ENCODE measurements around the gene VCP.

VCP gene
- total RNA-seq, result 392 reads per million, percentile 97 among the genes with 10 or more reads in this experiment

DNA sequence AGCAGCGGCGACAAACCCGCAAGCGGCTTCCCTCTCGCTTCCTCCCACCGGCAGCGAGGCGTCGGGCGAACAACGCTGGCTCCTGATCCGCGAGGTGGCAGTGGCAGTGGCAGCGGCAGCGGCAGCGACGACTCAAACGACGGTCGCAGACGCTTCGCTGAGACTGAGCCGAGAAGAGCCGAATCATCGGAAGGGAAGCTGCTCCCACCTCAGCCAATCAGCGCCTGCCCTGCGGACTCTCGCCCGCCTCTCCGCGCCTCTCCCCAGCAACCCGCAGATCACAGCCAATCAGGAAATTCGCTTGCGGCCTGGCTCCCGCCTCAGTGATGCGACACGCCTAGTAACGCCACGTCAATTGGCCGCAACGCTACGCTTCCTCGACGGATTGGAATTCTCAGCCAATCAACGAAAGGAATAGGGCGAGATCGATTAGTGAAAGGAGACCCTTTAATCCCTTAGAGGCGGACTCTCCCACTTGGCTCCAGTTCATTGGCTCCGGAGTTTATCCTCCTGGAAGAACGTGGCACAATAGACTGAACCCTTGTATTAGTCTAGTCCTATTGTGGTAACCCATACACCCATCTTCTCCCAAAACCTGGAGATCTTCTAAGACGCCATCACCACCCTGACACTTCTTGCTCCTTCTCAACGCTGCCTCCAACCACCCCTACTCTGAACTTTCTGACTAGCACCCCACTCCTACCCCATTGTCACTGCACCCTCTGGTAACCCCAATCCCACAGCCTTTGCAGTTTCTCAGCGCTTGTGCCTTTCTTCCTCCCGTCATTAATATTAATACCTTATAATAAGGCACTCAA lies at the start of gene VCP:
Gene VCP, minus strand, starts transcription at position 165 of the 818 bp plus-strand sequence. CDS start 272 bp downstream, outside the sequence.
- DNase-seq, result peak; percentile 97

DNA sequence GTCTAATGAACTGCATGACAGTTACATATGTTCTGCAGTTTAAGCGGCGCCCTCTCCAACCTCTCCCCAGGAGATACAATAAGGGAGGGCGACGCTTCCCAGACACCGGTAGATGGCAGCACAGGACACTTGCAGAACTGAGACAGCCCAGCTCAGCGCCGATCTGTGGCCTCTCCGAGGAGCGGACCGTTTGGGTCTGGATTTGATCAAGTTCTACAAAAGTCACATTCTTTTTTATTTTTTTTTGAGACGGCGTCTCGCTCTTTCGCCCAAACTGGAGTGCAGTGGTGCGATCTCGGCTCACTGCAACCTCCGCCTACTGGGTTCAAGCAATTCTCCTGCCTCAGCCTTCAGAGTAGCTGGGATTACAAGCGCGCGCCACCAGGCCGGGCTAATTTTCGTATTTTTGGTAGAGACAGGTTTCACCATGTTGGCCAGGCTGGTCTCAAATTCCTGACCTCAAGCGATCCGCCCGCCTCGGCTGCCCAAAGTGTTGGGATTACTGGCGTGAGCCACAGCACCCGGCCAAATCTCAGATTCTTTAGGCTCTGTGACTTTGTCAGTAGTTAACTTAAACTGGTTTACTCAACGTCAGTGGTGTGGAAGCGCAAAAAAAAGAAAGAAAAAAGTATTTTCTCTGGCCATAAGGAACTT lies 44.6 kb upstream of the VCP start:
- DNase-seq, result peak; percentile 90

DNA sequence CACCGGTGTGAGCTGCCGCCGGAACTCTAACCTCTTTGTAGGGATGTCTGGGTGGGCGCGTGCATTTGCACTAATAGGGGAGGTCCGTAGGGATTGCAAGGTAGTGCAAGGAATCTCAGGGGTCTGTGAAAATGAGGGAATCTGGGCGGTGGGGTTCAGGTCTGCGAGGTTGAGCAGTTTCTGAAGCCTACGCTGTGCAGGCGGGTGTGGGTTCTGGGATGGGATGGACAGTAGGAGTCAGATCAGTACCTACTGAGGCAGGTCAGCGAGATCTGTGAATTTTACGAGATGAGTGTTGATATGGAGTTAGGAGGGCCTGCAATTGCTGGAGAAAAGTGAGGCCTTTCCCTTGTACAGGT lies 44.1 kb upstream of the VCP start:
- no peak for DNase-seq

DNA sequence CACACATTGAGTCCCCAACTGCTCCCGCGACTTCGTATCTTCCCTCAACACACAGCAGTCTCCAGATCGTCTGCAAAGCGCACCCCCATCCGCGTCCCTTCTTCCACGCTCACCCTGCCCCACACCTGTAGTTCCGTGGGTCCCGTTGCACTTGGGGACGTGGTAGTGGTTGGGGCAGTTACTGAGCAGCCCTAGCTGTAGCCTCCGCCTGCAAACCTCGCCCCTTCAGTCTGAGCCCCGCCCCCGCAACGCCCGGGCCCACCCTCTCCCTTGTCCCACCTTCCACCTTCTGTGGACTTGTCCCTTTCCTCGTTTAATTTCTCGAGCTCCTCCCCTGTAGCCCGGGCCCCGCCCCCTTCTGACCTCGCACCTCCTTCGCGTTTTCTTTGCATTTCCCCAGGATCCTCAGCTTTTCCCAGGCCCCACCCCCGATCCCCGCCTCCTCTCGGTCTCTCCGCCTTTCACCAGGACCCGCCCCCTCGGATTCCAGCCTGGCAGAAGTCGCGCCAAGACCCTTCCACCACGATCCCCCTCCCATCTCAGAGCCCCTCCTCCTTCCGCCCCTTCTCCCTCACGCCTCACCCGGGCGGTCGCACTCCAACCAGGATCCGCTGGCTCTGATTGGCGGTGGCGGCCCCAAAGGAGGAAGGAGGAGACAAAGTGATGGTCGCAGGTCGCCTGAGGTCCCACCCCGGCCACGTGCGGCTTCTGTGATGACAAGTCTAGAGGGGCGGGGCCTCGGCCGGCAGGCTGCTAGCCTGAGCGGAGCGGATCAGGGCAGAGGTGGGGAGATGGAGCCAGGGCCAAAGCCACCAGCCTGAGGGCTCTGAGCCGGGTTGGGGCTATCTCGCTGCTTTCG lies 43.5 kb upstream of the VCP start, which contains the start of gene ATOSB:
Gene ATOSB, minus strand, starts transcription at position 183 of the 859 bp plus-strand sequence. CDS start 7,588 bp downstream, outside the sequence.
- peak; percentile 92 for DNase-seq

DNA sequence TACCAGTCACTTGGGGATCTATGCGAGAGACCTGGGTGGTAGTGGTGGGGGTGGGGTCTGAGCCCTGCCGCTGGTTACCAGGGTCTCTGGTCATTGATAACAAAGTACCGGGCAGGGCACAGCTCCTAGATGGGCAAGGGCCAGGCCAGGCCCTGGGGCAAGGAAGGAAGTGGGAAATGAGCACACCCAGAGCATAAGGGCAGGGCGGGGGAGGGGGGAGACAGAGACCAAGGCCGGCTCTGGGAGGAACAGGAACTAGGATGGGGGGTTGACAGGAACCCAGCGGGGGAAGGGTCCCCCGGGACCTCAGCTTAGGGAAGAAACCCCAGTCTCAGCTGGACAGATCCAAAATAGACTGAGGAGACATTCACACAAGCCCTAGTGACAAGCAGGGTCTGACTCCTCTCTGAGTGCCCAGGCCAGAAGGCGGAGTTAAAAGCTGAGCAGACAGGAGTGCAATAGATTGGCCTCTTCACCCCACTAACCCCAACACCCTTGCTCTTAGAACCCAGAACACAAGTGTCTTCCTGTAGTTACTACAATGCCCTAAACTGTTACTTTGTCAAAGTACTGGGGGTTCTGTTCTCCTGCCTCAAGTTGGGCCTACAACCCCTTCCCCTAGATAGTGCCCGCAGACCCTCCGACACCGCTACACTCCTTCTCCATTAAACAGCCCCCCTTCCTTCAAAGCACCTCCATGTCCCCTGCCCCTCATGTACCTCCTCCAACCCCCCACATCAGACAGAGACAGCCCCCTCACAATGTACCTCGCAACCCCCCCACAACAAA lies 42.6 kb upstream of the VCP start:
- no peak for DNase-seq

DNA sequence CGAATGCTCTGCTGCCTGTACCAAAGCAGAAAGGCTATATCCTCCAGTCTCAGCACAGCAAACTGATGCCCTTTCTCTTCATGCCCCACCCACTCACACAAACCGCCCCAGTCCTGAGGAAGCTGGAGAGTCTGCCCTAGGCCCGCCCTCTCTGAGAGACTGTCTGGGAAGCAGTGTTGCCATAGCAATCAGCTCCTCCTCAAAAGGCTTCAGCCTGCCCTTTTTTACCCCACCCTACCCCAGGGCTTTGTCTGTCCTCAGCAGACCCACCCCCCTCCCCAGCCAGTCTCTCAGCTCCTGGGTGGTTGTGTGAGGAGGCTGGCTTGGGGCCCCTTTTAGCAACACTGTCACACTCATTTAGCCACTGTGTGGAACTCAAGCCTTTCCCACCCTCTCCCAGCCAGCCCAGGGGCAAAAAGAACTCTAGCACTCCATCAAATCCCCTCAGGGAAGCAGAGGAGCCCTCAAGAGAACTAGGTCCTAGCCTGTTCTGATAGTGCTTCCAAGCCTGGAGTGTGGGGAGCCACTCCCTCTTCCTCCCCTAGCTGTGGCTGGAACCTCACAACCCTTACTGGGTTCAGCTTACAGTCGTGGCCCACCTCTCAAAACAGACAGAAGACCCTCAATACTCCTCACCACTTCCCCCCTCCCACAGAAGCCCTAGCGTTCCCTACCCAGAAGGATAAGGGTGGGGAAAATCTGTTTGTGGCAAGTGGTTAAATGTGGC lies 41.9 kb upstream of the VCP start:
- peak; percentile 66 for DNase-seq

DNA sequence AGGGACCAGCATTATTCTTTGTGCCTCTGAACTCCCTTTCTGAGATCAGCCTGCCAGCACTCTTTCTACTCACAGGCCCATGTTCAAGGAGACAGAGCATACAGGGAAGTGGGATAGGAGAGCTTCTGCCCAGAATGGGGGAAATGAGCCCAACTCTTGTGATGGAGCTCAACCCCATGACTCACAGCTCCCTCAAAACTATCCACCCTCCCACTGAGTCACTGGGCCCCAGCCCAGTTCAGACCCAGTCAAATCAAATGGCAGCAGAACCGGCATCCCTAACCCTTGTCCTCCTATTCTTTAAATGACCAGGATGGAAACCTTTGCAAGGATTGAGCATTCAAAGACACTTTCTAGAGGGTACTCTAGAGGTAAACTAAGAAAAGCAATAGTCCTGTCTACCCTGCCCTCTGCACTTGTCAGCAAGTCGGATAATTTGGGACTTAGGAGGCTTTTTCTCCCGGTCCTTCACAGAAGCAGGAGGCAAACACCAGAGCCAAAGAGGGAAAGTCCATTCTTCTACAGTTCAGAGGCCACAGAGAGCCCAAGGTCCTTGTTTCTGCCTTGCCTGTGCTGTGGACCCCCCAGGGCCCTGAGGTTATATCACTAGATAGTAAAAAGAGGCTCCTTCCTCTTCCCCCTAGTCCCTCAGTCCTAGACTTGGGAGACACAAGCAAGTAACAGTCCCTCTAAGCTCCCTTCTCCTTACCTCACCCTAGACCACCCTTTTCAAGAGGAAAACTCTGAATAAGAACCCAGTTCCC lies 40.0 kb upstream of the VCP start:
- DNase-seq, result no peak

DNA sequence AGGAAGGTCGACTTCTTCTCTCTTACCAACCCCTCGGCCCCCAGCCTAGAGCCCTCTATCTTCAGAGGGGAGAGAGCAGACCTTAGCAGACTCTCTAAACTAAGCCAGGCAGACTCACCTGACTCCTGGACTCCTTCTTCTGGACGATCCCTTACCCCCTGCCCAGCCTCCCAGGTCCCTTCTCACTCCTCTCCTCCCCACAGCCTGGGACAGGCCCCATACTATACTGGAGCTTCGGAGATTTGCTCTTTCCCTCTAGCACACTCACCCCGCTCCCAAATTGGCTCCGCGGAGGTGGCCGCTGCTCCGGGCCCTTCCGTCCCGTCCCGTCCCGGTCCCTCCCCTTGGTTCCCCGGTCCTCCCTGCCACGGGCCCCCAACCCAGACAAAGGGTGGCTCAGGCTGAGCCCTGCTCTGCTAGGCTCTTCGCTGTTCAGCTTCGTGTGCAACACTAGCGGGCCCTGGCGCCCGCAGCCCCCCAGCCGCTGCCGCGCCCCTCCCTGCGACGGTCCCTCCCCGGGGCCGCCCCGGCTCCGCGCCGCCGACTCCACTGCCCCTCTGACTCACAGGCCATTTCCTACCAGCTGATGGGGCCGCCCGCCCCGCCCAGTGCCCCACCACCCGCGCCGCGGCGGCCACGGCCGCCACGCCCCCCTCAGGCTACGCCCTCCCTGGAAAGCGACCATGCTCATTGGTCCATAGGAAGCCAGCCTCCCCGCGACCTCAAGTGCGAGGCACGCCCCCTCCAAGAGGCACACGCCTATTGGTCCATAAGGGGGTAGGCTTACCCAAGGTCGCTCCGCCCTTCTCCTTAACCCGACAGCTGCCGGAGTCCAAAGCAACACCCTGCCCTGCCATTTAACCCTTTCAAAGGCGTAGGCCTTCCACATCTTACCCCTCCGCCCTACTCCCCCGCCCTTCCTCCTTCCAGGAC lies 38.8 kb upstream of the VCP start:
- peak; percentile 94 for DNase-seq

DNA sequence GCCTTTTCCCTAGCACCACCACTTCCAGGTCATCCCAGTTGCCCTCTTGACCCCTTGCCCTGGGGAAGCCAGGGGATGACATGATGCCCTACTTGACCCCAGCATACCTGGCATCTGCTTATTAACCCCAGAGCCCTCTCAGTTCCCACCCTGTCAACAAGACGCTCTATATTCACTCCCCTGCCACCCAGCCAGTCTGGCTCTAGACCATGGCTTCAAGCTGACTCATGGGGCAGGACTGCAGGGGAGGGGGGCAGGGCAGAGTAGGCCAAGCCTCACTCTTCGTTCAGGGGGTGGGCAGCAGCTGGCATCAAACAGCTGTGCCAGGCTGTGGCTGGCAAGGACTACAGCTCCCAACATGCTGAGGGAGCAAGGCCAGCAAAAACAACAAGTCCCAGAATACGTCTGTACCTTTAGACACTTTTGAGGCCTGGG lies 37.9 kb upstream of the VCP start:
- DNase-seq, result no peak

DNA sequence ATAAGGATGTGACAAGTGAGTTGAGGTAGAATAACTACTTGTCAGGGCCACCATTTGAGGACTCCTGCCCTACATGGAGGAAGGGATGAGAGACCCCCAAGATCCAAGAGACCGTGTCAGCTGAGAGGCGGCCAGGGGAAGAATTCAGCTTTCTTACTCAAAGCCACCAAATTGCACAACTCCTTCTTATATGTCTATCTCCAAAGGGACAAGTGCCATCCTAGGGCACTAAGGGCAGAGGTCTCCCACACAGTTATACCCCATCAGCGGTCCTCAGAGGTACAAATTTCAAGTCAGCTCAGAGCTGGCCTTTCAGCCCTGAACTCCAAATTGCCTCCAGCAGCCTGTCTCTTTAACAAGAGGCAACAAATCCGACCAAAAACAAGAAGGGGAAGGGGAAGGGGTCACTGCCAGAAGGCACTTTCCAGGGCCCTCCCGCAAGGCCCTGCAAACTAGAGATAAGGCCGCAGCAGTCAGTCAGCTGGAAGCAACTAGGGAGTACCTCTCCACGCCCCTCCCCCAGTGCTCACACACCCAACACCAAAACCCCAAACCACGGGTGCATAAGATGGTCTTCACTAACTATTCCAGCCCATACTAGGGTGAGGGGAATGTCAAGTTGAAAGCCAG lies 36.6 kb upstream of the VCP start:
- no peak for DNase-seq

DNA sequence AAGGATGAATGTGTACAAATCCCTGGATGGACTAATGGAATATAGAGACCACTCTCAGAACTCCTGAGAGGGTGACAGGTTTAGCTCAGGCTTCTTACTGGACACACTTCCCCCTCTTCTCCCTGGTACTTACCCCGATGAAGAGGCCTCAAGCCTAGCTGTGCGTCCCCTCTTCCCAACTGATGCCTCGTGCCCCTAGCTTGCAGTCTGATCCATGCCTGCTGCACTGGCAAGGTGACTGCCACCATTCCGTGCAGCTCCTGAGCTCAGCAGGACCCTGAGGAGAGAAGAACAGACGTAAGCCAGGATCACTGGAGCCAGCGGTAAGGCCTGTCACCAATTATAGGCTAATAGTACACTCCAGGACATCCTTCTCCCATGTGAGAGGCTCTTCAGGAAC lies 36.0 kb upstream of the VCP start:
- DNase-seq, result no peak

DNA sequence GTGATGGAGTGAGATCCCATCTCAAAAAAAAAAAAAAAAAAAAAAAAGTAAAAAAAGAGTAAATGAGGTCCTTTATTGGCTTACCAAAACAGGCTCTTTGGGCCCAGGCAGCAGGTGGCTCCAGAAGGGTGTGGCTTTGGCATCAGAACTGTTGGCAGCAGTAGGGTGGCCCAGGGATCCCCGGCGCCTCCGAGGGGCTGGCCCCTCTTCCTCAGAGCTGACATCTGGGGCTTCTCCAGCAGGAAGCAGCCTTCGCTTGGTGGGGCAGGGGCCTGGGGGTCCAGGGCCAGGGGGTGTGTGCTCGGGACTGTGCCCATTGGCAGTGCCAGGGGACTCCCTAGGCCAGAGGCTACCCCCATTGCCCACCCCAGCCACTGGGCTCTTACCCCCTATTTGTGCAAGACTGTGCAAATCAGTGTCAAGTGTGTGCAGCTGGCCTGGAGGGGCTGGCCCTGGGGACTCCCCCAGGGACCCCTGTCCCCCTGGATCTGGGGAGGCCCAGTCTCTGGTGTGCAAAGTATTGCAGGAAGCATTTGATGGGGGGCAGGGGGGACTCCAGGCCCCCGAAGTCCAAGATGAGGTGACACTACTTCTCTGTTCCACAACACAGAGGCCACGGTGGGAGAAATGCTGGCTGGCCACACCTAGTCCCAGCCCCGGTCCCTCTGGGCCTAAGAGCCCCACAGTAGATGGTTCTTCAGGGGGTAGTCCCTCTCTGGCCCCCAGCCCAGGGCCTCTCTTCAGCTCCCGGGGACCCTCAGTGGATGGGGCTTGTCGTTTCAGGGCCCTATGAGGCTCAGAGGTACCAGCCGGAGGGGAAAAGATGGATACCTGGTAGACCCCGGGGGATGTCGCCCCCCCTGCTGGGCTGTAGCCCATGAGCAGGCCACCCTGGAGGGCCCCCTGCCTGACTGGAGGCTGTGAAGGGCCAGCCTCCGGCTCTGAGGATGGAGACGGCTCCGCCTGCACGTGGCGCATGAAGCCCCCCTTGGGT lies 35.2 kb upstream of the VCP start:
- DNase-seq, result no peak

DNA sequence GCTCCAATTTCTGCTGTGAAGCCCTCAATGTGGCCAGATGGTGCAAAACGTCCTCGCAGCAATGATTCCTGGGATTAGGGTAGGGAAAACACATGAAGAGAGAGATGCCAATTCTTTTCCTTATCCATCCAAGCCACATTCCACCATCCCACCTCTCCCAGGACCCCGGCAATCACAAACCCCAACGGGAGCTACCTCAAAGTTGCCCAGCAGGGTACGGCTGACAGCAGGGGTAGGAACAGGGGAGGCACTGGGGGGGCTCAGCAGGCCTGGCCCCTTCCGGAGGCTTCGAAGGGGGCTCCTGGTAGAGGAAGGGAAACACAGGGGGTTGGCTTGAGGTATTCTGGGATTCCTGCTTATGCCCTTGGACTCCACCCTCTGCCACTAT lies 33.9 kb upstream of the VCP start:
- DNase-seq, result no peak

DNA sequence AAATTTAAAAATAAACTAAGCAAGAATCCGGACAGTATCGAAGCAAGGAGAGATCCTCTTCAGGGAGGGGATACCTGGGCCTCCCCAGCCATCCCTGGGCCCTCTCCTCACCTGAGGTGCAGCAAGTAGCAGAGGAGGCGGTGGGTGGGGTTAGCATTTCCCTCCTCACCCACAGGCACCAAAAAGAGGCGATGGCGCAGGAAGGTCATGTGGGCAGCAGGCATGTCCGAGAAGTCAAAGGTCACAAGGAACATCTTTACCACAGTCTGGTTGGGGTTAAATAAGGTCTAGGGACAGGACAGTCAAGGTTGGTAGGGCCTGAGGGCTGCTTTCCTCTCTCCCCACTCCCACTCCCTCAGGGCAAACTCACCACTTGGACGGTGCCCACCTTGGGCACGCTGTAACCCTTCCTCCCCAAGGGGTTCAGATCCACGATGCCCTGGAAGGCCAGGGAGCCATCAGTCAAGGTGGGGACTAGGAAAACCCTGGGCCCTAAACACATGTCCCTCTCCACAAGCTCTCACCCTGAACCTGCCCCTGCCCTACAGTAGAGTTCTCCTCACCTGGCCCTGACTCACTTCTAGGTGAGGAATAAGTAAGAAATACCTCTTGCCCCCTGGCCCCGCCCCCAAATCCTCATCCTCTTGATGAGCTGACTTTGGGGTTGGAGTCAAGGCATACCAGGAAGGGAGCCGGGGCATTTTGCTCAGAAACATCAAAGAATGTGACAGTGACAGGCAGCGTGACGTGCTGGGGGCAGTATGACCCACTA lies 33.3 kb upstream of the VCP start:
- no peak for DNase-seq

DNA sequence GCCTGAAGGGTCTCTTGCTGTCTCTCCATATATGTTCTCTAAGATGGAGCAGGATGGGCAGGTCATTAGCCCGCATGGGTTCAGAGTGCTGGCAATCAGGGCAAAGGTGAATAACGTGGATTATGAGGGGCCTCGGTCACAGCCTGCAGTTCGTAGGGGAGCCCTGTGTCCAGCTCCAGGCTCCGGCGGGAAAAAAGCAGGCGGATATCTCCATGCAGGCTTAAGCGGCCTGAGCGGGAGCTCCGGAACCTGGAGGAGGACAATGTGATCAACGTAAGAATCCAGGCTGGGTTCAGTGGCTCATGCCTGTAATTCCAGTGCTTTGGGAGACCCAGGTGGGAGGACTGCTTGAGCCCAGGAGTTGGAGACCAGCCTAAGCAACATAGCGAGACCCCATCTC lies 32.7 kb upstream of the VCP start:
- DNase-seq, result no peak

DNA sequence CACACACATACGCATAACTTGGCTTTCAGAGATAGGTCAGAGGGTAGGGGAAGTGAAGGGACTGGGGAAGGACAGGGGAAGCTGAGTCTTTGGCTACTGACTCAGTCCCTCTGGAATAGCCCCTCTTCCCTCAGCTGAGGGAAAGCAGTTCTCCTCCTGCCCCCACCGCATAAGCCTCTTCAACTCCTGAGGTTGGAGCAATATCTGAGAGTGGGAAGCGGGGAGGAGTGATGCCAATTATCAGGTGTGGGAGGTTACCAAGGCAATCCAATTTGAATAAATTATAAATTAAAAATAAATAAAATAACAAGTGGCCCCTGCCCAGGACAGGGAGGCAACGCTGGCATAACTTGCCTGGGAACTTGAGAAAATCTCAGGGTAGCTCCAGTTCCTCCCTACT lies 32.2 kb upstream of the VCP start:
- no peak for DNase-seq

DNA sequence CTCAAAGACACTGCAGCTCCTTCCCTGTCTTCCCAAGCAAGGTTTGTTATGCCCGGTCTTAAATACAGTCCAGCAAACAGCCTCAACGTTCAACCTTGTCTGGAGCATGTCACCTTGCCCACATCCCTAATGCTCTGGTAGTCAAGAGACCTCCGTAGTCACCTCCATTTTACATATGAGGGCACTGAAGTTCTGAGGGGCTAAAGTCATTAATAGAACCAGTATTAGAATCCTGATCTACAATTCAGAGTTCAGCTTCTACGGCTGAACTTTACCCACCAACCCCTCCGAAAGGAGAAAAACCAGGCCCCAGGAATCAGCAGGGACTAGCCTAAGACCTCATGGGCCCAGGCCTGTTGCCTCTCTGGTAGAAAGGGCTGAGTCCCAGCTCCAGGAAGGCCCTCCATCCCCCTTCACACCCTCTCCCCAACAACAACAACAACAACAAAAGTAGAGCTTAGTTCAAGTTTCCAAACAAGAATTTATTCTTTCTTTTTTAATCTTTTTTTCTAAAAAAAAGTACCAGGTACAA lies 31.3 kb upstream of the VCP start:
- no peak for DNase-seq
